ENCODE results near the gene MUC2.

Gene MUC2

DNA sequence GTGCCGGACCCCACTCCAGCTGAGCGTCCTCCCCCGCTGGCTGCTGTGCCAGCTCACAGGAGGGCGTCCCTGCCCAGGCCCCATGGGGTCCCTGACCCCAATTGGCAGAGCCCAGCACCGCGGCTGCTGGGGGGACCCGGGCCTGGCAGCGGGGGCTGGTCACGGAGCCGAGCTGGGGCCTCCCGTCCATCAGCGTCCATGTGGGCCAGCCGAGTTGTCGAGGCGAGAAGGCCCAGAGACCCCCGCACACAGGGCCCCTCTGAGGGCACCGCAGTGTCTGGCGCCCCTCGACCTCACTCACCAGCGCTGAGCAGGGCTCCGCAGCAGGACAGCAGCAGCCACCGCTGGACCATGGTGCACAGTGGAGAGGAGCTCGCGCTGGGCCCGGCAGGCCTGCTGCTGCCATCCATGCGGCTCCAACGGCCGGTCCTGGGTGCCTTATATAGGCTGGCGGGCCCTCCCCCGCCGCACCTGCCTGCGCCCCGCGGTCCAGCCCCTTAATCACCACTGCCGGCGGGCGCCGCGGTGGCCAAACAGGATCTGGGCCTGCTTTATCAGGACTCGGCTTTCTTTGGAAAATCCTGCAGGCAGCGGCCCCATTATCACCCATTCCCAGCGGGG, 38.3 kb upstream of the MUC2 start, which contains the start of gene MUC6:
MUC6 (minus strand) TSS at position 416 of the 621 bp plus-strand sequence; CDS start at position 353, 63 bp downstream.
- H3K4me3 ChIP-seq (ENCODE audit: low read depth, low read length): no peak within 1 kb of the TSS

- no peak overlapping the region for H3K4me3 ChIP-seq (ENCODE audit: low read depth, low read length)
These were observed 37.7 kb upstream of the MUC2 start for GRCh38 chr11:1036931-1037330.

DNA sequence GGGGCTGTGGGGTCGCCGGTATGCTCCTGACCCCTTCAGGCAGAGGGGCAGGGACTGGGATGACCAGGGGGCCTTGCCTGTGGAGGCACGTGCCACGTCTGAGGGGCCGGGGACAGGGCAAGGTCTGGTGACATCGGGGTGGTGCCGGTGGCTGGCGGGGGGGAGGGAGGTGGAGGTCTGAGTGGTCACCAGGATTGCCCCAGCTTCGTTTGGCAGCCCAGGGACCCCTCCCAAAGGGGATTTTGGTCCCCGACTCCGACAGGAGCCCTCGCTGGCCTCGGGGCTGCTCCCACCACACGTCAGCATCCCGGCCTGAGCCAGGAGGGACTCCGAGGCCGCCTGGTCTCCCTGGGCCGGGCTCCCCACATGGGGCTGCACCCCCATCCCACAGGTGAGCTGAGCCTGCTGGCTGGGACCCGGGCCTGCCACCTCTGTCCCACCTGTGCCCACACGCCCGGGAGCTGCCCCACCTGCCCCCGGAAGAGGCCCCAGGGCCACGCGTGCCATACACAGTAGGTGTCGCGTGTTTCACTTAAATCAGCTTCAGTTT, 37.1 kb upstream of the MUC2 start:
- no peak overlapping the region for H3K4me3 ChIP-seq (ENCODE audit: low read depth, low read length)

DNA sequence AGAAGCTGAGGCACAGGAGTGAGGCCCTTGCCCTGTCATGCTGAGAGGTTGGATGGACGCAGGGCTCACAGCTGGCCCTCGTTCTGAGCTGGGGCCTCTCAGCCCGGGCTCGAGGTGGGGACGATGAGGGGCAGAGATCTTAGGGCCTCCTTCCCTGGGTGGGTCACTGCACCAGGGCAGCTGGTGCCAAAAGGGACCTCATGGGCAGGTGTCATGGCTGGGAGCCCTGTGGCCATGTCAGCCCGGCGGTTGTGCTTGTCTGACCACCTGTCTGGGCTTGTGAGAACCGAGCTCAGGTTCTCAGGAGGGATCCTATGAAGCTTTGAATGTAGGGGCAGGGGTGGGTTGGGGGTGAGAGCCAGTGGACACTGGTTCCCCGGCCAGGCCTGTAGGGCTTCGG, 36.3 kb upstream of the MUC2 start:
- H3K4me3 ChIP-seq (ENCODE audit: low read depth, low read length): no peak overlapping the region

DNA sequence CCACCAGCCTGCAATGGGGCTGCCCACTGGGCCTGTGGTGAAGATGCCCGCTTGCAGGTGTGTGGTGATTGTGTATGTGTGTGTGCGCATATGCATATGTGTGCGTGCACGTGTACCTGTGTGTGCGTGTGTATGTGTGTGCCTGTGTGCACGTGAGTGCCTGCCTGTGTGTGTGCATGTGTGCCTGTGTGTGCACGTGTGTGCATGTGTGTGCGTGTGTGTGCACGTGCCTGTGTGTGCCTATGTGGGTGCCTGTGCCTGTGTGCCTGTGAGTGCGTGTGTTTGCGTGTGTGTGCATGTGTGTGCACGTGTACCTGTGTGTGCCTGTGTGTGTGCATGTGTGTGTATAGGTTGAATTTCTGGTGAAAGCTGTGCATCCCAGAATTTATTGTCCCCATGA, 35.8 kb upstream of the MUC2 start:
- H3K4me3 ChIP-seq (ENCODE audit: low read depth, low read length): no peak overlapping the region

DNA sequence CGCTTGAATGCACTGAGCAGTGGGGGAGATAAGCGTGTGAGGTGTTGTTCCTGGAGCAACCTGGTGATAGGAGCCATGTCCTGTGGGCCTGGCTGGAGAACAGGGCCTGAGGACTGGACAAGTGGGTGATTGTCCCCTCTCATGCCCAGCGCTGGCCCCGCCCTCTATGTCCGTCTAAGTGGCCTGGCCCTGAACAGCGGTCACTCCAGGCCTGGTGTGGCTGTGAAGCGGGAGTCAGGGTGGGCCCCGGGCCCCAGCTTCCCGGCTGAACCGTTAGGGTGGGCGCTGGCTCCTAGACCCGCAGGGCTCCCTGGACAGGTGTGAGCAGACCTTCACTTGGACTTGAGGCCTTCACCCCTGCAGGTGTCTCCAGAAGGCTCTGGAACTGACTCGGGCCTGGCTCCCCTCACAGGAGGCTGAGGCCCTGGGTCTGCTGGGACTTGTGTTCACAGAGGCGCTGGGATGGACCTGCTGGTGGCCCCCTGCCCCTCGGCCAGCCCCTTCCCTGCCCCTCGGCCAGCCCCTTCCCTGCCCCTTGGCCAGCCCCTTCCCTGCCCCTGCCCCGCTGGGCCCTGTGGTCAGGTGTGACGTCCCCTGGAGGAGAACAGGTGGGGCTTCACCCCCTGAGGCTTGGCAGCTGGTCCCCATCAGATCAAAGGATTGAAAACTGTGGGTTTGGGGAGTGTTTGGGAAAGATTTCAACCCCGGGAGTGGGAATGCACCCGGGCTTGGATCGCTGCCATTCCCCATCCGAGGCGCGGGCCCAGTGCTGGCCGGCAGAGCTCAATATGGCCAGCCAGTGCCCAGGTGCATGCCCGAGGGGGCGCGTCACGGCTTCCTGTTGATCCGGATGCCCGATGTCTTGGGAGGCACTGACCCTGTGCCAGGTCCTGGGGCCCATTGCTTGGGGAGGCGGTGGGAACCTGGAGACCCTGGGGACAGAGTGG, 34.9 kb upstream of the MUC2 start:
- H3K4me3 ChIP-seq (ENCODE audit: low read depth, low read length): no peak overlapping the region

- H3K4me3 ChIP-seq (ENCODE audit: low read depth, low read length): no peak overlapping the region
These were observed 34.1 kb upstream of the MUC2 start for GRCh38 chr11:1040428-1041148.

DNA sequence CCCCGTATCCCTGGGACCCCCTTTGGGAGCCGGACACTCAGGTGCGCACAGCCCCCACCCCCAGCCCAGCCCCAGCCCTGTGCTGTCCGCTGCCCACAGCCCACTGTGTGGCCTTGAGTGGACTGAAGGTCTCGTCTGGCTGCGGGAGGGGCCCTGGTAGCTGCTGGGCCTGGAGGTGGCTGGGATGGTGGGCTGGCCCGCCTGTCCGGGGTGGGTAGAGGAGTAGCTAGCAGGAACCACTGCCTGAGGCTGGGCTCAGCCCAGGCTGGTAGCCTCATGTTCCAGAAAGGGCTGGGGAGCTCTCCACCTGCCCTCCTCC, 33.6 kb upstream of the MUC2 start:
- no peak overlapping the region for H3K4me3 ChIP-seq (ENCODE audit: low read depth, low read length)

GRCh38 chr11:1041471-1041870, 33.2 kb upstream of the MUC2 start:
- no peak overlapping the region for H3K4me3 ChIP-seq (ENCODE audit: low read depth, low read length)

DNA sequence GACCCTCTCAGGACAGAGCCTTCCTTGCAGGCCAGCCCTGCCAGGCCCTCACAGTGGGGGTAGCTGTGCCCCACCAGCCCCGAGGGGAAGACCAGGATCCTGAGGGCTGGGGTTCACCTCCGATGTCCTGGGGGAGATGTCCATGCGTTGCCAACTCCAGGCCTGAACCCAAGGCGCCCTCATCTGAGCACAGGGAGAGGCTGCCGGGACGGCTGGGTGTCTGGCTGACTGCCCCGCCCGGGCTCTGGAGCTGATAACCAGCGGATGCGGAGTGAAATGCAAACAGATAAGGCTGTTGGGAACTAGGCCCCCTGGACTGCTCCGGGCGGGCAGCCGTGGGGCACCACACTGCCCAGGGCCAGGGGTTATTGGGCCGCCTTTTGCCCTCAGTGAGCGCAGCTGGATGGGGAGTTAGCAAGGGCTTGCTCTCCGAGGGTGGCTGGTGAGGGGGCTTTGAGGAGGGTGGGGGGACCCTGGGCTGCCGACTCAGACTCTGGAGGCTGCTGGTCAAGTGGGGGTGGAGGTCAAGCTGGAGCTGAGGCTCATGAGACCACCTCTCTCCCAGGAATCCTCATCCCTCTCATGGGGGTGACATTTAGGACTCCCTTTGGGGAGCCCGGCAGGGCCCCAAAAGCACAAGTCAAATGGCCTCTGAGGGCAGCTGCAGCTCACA, 32.6 kb upstream of the MUC2 start:
- H3K4me3 ChIP-seq (ENCODE audit: low read depth, low read length): no peak overlapping the region

GRCh38 chr11:1042626-1043562, 31.8 kb upstream of the MUC2 start:
- H3K4me3 ChIP-seq (ENCODE audit: low read depth, low read length): no peak overlapping the region

DNA sequence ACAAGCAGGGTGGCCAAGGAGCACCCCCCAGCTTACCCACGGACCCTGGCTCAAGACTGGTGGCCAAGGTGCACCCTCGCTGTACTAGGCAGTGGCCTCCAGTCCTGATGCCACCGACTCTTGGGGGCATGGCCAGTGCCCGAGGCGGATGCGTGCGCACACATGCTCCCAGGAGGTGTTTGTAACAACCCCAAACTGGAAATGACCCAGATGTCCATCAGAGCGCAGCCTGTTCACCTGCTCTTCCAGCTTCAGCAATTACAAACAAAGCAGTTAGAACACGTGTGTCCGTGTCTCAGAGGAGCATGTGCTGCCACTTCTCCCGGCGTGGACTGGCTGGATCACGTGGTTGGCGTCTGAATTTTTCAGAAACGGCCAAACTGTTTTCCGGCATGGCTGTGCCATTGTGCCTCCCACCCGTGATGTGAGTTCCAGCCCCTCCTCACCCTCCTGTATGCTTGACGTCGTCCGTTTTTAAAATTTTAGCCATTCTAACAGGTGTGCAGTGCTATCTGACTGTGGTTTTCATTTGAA, 31.0 kb upstream of the MUC2 start:
- H3K4me3 ChIP-seq (ENCODE audit: low read depth, low read length): no peak overlapping the region

DNA sequence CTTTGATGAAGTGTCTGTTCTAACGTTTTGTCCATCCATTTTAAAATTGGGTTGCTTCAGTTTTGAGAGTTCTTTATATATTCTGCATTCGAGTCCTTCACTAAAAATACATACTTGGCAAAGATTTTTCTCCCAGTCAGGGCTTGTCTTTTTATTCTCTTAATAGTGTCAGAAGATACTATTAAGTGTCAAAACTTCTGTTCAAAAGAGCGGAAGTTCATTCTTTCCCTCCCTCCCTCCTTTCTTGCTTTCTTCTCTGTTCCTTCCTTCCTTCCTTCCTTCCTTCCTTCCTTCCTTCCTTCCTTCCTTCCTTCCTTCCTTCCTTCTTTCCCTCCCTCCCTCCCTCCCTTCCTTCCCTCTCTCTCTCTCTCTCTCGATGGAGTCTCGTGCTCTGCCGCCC, 30.5 kb upstream of the MUC2 start:
- no peak overlapping the region for H3K4me3 ChIP-seq (ENCODE audit: low read depth, low read length)

GRCh38 chr11:1047595-1048156, 27.0 kb upstream of the MUC2 start:
- H3K4me3 ChIP-seq (ENCODE audit: low read depth, low read length): no peak overlapping the region

GRCh38 chr11:1048375-1049070, 26.2 kb upstream of the MUC2 start:
- no peak overlapping the region for H3K4me3 ChIP-seq (ENCODE audit: low read depth, low read length)

DNA sequence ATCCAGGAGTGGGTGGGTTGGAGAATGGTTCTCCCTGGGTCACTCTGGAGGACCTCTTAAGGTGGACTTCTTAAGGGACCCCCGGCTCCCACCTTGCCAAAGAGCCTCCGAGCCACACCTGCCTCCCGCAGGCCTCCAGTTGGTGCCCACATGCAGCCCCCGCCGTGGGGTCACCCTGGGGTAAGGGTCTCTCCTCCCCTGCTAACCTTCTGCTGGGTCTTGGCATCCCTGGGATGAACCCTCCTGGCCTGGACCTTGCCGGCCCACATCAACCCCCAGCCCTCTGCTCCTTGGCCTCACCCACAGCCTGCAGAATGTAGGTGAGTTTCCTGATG, 25.6 kb upstream of the MUC2 start:
- H3K4me3 ChIP-seq (ENCODE audit: low read depth, low read length): no peak overlapping the region

GRCh38 chr11:1049431-1049891, 25.2 kb upstream of the MUC2 start:
- H3K4me3 ChIP-seq (ENCODE audit: low read depth, low read length): no peak overlapping the region

DNA sequence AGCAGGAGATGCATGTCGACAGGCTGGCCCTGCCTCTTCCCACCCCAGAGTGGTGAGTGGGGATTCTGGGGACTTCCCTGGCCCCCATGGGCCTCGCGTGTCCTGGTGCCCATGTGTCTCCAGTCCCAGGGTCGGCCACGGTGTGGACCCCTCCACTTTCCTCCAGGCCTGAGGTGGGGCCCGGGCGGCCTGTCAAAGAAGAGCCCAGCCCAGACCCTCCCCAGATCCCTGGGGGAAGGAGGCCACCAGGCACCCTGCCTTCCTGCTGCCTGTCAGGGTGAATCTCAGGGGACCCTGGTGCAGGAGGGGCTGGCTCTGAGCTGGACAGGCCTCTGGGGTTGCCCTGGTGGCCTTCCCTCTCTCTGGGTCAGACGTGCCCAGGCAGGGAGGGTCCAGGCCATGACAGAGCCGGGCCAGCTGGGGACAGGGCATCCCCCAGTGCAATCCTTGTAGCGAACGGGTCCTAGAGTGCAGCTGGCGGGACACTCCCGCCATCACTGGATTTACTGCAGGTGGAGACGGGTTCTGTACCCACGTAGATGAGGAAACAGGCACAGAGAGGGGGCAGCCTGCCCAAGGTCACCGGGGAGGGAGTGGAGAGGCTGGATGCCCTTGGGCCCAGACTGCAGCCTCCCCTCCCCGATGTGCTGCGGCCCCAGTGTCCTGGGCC, 24.6 kb upstream of the MUC2 start:
- H3K4me3 ChIP-seq (ENCODE audit: low read depth, low read length): no peak overlapping the region
